ELR (cell line): ENCODE results near the gene SPIB.
"Not testable (repeated sequence)": the region's sequence is repeated elsewhere in the genome, so short reads cannot be mapped to it uniquely, and the experiment has no call there.

Experiments used
- DNase-seq: peaks from one replicate; pipeline ENCODE4 v3.0.0-alpha.2; 2015; ENCODE audit warnings: low read depth

SPIB gene

GRCh38 chr19:50390952-50391351 lies 27.8 kb upstream of the SPIB start:
- not testable (repeated sequence) for DNase-seq

- DNase-seq: no peak
Observed at GRCh38 chr19:50392759-50393158, 26.0 kb upstream of the SPIB start.

GRCh38 chr19:50393589-50393988 lies 25.1 kb upstream of the SPIB start:
- no peak for DNase-seq

GRCh38 chr19:50394017-50394416 lies 24.7 kb upstream of the SPIB start:
- DNase-seq: no peak

GRCh38 chr19:50398675-50399367 lies 19.9 kb upstream of the SPIB start:
- DNase-seq: no peak

GRCh38 chr19:50399368-50399745 lies 19.4 kb upstream of the SPIB start:
- no peak for DNase-seq

- no peak for DNase-seq
Observed at GRCh38 chr19:50401605-50402450, 16.9 kb upstream of the SPIB start.

- DNase-seq: no peak
Observed at GRCh38 chr19:50402544-50403301, 16.0 kb upstream of the SPIB start.

GRCh38 chr19:50406156-50406820 lies 12.4 kb upstream of the SPIB start:
- DNase-seq: no peak

GRCh38 chr19:50406829-50407228 lies 11.9 kb upstream of the SPIB start:
- DNase-seq: no peak

GRCh38 chr19:50409347-50409746 lies 9.4 kb upstream of the SPIB start:
- DNase-seq: no peak

GRCh38 chr19:50410109-50410508 lies 8.6 kb upstream of the SPIB start:
- DNase-seq: no peak

- no peak for DNase-seq
Observed at GRCh38 chr19:50412419-50412818, 6.3 kb upstream of the SPIB start.

- DNase-seq: no peak
Observed at GRCh38 chr19:50413096-50413495, 5.6 kb upstream of the SPIB start.

- DNase-seq: no peak
Observed at GRCh38 chr19:50413531-50413930, 5.2 kb upstream of the SPIB start.

- peak; percentile 42 for DNase-seq
Observed at GRCh38 chr19:50414864-50415660, 3.7 kb upstream of the SPIB start.

- DNase-seq: no peak
Observed at GRCh38 chr19:50415661-50416033, 3.1 kb upstream of the SPIB start.

- DNase-seq: no peak
Observed at GRCh38 chr19:50416034-50416977, 2.4 kb upstream of the SPIB start.

- DNase-seq: no peak
Observed at GRCh38 chr19:50417111-50418081, 1.3 kb upstream of the SPIB start.
